ENCODE measurements around the gene VAMP1.

VAMP1 gene

DNA sequence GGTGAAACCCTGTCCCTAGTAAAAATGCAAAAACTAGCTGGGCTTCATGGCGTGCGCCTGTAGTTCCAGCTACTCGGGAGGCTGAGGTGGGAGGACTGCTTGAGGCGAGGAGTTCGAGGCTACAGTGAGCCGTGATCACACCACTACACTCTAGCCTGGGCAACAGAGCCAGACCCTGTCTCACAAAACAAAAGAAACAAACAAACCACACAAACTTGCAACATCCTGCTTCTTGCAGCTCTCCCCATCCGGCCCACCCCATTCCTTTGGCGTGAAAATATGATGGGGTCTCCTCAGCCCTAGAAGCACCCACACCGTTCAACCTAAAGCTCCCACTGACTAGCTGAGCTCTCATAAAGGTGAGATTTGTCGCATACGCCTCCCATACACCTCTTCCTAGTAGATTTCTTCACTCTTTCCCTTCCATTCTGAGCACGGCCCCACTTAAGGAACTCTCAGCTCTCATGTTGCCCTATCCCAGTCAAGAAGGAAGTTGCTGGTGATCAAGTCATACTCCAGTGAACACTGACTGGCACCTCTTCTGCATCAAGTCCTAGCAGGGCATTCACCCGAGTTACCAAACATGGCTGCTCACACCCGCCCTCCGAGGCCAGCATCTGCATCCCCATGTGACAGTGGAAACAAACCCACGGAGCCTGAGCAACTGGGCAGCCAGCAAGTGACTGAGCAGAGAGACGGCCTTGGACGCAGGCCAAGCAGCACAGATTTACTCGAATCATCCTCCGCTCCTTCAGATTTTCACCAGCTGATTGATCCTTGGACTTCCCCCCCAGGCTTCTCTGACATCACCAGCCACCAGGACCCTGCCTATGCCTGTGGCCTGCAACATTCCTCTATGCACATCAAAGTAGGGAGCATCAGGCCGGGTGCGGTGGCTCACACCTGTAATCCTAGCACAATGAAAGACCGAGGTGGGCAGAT is 44.6 kb downstream of the VAMP1 start:
- Histone ChIP-seq H3F3A (ENCODE audit: insufficient read depth, low read length) (peaks cover 8% of the 10 kb centered on the region; the same call in 1 of the 2 replicates), H4K20me1 (ENCODE audit: insufficient read depth, low read length) (no peaks in the 10 kb centered on the region), H2AFZ (ENCODE audit: low read length) (no peak overlapping the region), H3K27ac (ENCODE audit: low read depth, low read length, poor library complexity, severe bottlenecking) (peak overlapping the region; percentile 100), H3K9ac (ENCODE audit: low read length) (peak overlapping the region; percentile 70), H3K9me3 (ENCODE audit: low read length) (no peaks in the 10 kb centered on the region), H3K36me3 (ENCODE audit: insufficient read depth, low read length) (no peaks in the 10 kb centered on the region), H3K4me3 (ENCODE audit: low read depth, low read length, poor library complexity, severe bottlenecking) (peak overlapping the region; percentile 38), H3K79me2 (ENCODE audit: insufficient read depth, low read length) (no peaks in the 10 kb centered on the region), H3K4me1 (ENCODE audit: insufficient read depth, low read length, severe bottlenecking) (peaks cover 72% of the 10 kb centered on the region), H3K9me2 (ENCODE audit: low read depth, low read length) (no peaks in the 10 kb centered on the region), H3K4me2 (ENCODE audit: low read length) (peak overlapping the region; percentile 67), H3K27me3 (ENCODE audit: insufficient read depth, low read length) (no peaks in the 10 kb centered on the region)
- TF ChIP-seq EZH2 (IDR thresholded peaks at IDR 0.05; ENCODE audit: borderline replicate concordance, low read length), result no peak
- TF ChIP-seq, protein P1, sequence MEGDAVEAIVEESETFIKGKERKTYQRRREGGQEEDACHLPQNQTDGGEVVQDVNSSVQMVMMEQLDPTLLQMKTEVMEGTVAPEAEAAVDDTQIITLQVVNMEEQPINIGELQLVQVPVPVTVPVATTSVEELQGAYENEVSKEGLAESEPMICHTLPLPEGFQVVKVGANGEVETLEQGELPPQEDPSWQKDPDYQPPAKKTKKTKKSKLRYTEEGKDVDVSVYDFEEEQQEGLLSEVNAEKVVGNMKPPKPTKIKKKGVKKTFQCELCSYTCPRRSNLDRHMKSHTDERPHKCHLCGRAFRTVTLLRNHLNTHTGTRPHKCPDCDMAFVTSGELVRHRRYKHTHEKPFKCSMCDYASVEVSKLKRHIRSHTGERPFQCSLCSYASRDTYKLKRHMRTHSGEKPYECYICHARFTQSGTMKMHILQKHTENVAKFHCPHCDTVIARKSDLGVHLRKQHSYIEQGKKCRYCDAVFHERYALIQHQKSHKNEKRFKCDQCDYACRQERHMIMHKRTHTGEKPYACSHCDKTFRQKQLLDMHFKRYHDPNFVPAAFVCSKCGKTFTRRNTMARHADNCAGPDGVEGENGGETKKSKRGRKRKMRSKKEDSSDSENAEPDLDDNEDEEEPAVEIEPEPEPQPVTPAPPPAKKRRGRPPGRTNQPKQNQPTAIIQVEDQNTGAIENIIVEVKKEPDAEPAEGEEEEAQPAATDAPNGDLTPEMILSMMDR (IDR thresholded peaks at IDR 0.05; ENCODE audit: low read length), result no peak

DNA sequence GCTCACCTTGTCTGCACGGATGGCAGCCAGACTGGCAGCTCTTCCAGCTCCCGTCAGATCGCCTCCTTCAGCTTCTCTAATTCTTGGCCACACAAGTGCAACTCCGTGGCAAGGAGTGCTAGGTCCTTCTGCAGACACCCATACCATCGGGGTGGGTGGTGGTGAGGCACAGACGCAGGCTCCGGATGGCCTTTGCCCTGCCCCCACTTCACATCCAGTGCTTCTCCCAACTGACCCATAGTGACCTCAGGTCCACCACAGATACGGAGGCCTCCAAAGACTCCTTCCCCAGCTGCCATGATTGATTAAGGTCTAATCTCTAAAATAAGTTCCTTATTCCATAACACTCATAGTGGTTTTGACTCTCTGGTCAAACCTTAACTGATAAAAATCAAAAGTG is 45.6 kb downstream of the VAMP1 start:
- H3K4me3 ChIP-seq (ENCODE audit: low read depth, low read length, poor library complexity, severe bottlenecking), result no peak overlapping the region
- H3K9me3 ChIP-seq (ENCODE audit: low read length), result no peaks in the 10 kb centered on the region
- H3K27ac ChIP-seq (ENCODE audit: low read depth, low read length, poor library complexity, severe bottlenecking), result peak overlapping the region; percentile 100
- H3F3A ChIP-seq (ENCODE audit: insufficient read depth, low read length), result peaks cover 8% of the 10 kb centered on the region; the same call in 1 of the 2 replicates
- no peaks in the 10 kb centered on the region for H3K36me3 ChIP-seq (ENCODE audit: insufficient read depth, low read length)
- H3K4me2 ChIP-seq (ENCODE audit: low read length), result peak overlapping the region; percentile 52; the same call in 1 of the 2 replicates
- no peak overlapping the region for H2AFZ ChIP-seq (ENCODE audit: low read length)
- no peaks in the 10 kb centered on the region for H4K20me1 ChIP-seq (ENCODE audit: insufficient read depth, low read length)
- no peaks in the 10 kb centered on the region for H3K27me3 ChIP-seq (ENCODE audit: insufficient read depth, low read length)
- peak overlapping the region; percentile 29; the same call in 1 of the 2 replicates for H3K9ac ChIP-seq (ENCODE audit: low read length)
- H3K79me2 ChIP-seq (ENCODE audit: insufficient read depth, low read length), result no peaks in the 10 kb centered on the region
- TF ChIP-seq, protein P1 (IDR thresholded peaks at IDR 0.05; ENCODE audit: low read length), result no peak
- no peak for TF ChIP-seq EZH2 (IDR thresholded peaks at IDR 0.05; ENCODE audit: borderline replicate concordance, low read length)
- peaks cover 62% of the 10 kb centered on the region for H3K4me1 ChIP-seq (ENCODE audit: insufficient read depth, low read length, severe bottlenecking)
- H3K9me2 ChIP-seq (ENCODE audit: low read depth, low read length), result no peaks in the 10 kb centered on the region

DNA sequence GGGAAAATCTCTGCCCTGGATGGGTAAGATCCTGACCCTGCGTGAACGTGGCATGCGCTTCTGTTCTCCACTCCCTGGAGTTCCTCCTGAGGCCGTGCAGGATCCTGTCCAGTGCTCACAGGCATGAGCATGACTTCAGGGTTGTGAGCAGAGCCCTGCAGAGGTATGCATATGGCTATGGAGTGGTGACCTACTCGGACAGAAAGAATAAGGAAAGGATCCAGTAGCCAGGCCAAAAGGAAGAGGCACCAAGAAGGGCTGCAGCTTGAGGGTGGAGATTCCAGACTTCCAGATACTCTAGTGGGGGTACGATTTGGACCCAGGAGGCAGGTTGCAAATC is 46.5 kb downstream of the VAMP1 start:
- Histone ChIP-seq H3K27me3 (ENCODE audit: insufficient read depth, low read length) (no peaks in the 10 kb centered on the region), H3K9me2 (ENCODE audit: low read depth, low read length) (no peaks in the 10 kb centered on the region), H3K9me3 (ENCODE audit: low read length) (no peaks in the 10 kb centered on the region), H3K79me2 (ENCODE audit: insufficient read depth, low read length) (no peaks in the 10 kb centered on the region), H3K4me2 (ENCODE audit: low read length) (peak overlapping the region; percentile 52), H3K4me1 (ENCODE audit: insufficient read depth, low read length, severe bottlenecking) (peaks cover 57% of the 10 kb centered on the region), H3K27ac (ENCODE audit: low read depth, low read length, poor library complexity, severe bottlenecking) (peak overlapping the region; percentile 100), H4K20me1 (ENCODE audit: insufficient read depth, low read length) (no peaks in the 10 kb centered on the region), H3K9ac (ENCODE audit: low read length) (peak overlapping the region; percentile 44; the same call in 1 of the 2 replicates), H2AFZ (ENCODE audit: low read length) (no peak overlapping the region), H3K36me3 (ENCODE audit: insufficient read depth, low read length) (no peaks in the 10 kb centered on the region), H3K4me3 (ENCODE audit: low read depth, low read length, poor library complexity, severe bottlenecking) (peak overlapping the region; percentile 16), H3F3A (ENCODE audit: insufficient read depth, low read length) (0 out of 2 replicates have a peak, but pooled peaks cover 8% of the 10 kb centered on the region)
- TF ChIP-seq EZH2 (IDR thresholded peaks at IDR 0.05; ENCODE audit: borderline replicate concordance, low read length), result no peak
- TF ChIP-seq, protein P1 (IDR thresholded peaks at IDR 0.05; ENCODE audit: low read length), result no peak
